ENCODE measurements around the gene DPF1.
"Not testable (repeated sequence)": the region's sequence is repeated elsewhere in the genome, so short reads cannot be mapped to it uniquely, and the experiment has no call there.

DPF1 gene

GRCh38 chr19:38228491-38229439 is 4.7 kb upstream of the DPF1 start:
- no peaks in the 10 kb centered on the region for H3K36me3 ChIP-seq
- H3K4me1 ChIP-seq, result peaks cover 0 to 26% (median 24%) of the 10 kb centered on the region in 4 donors
- TF ChIP-seq, protein P1, sequence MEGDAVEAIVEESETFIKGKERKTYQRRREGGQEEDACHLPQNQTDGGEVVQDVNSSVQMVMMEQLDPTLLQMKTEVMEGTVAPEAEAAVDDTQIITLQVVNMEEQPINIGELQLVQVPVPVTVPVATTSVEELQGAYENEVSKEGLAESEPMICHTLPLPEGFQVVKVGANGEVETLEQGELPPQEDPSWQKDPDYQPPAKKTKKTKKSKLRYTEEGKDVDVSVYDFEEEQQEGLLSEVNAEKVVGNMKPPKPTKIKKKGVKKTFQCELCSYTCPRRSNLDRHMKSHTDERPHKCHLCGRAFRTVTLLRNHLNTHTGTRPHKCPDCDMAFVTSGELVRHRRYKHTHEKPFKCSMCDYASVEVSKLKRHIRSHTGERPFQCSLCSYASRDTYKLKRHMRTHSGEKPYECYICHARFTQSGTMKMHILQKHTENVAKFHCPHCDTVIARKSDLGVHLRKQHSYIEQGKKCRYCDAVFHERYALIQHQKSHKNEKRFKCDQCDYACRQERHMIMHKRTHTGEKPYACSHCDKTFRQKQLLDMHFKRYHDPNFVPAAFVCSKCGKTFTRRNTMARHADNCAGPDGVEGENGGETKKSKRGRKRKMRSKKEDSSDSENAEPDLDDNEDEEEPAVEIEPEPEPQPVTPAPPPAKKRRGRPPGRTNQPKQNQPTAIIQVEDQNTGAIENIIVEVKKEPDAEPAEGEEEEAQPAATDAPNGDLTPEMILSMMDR (IDR thresholded peaks at IDR 0.05), result no peak
- no peak for DNase-seq
- H3K27ac ChIP-seq, result no peak overlapping the region
- H3K9me3 ChIP-seq, result no peaks in the 10 kb centered on the region
- peaks cover 6 to 71% of the 10 kb centered on the region in 2 donors for H3K27me3 ChIP-seq
- H3K4me3 ChIP-seq, result peak overlapping the region in 1 of 2 donors; percentile 16
- intact Hi-C loops (cut with DNase I; ENCODE audit: low total_unique reads), result loop anchor here (10.0 kb wide), 1 partner anchor 324 kb away; the partner anchor contains the start of genes SIPA1L3 and WDR87

DNA sequence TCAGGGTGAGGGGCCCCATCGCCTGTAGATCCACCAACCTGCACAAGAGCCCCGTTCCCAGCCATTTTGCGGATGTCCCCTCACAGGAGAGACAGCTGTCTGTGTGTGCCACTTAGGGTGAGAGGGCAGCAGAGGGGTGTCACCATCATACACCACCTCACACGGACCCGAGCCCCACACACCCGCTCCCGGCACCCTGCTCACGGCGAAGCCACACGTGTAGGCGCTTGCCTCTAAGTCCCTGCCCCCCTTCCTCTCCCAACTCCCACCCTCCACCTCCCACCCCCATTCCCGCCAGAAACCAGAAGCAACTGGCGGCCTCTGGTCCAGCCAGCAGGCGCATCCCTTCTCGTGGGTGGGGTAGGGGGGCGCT is 4.0 kb upstream of the DPF1 start:
- peaks cover 6 to 79% of the 10 kb centered on the region in 2 donors for H3K27me3 ChIP-seq
- intact Hi-C loops (cut with DNase I; ENCODE audit: low total_unique reads), result loop anchor here (10.0 kb wide), 1 partner anchor 323 kb away; the partner anchor contains the start of genes SIPA1L3 and WDR87
- H3K4me1 ChIP-seq, result peaks cover 0 to 29% (median 25%) of the 10 kb centered on the region in 4 donors
- no peaks in the 10 kb centered on the region for H3K9me3 ChIP-seq
- no peak overlapping the region for H3K4me3 ChIP-seq
- no peak for DNase-seq
- TF ChIP-seq, protein P1 (IDR thresholded peaks at IDR 0.05), result no peak
- H3K36me3 ChIP-seq, result no peaks in the 10 kb centered on the region
- no peak overlapping the region for H3K27ac ChIP-seq

GRCh38 chr19:38227287-38228004 is 3.4 kb upstream of the DPF1 start:
- H3K36me3 ChIP-seq, result no peaks in the 10 kb centered on the region
- no peak overlapping the region for H3K27ac ChIP-seq
- peaks cover 0 to 29% (median 25%) of the 10 kb centered on the region in 4 donors for H3K4me1 ChIP-seq
- intact Hi-C loops (cut with DNase I; ENCODE audit: low total_unique reads), result loop anchor here (10.0 kb wide), 1 partner anchor 323 kb away; the partner anchor contains the start of genes SIPA1L3 and WDR87
- no peak overlapping the region for H3K4me3 ChIP-seq
- H3K9me3 ChIP-seq, result no peaks in the 10 kb centered on the region
- TF ChIP-seq, protein P1 (IDR thresholded peaks at IDR 0.05), result no peak
- no peak for DNase-seq
- peaks cover 6 to 84% of the 10 kb centered on the region in 2 donors for H3K27me3 ChIP-seq

GRCh38 chr19:38224863-38225218 is 819 bp upstream of the DPF1 start:
- peaks cover 6 to 87% of the 10 kb centered on the region in 2 donors for H3K27me3 ChIP-seq
- intact Hi-C loops (cut with DNase I; ENCODE audit: low total_unique reads), result loop anchor here (10.0 kb wide), 1 partner anchor 320 kb away; the partner anchor contains the start of genes SIPA1L3 and WDR87
- H3K4me1 ChIP-seq, result peaks cover 0 to 29% (median 25%) of the 10 kb centered on the region in 4 donors
- DNase-seq, H3K27ac ChIP-seq, H3K4me3 ChIP-seq, H3K36me3 ChIP-seq, H3K9me3 ChIP-seq: not testable (repeated sequence)

DNA sequence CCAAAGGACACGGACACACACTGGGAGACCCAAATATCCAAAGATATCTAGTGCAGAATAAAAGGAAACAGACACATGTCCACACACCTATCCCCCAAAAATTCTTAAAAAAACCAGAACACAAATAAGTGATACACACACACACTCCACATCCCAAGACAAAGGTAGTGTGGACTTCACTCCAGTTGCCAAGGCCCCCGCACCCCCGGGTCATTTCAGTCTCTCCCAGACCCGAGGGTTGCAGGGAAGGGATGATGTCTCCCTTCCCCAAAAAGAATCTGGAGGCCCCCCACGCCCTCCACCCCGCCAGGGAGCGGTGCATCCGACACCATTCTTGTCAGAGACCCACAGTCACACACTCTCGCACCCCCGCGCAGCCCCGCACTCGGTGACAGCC is 407 bp downstream of the DPF1 start:
- intact Hi-C loops (cut with DNase I; ENCODE audit: low total_unique reads), result loop anchor here (10.0 kb wide), 1 partner anchor 319 kb away; the partner anchor contains the start of genes SIPA1L3 and WDR87
- Histone ChIP-seq H3K36me3 (no peaks in the 10 kb centered on the region), H3K4me1 (peaks cover 0 to 20% (median 15%) of the 10 kb centered on the region in 4 donors), H3K27me3 (peaks cover under 1 to 76% of the 10 kb centered on the region in 2 donors), H3K27ac (no peak overlapping the region), H3K4me3 (peak overlapping the region; percentile 13 to 36), H3K9me3 (no peaks in the 10 kb centered on the region)
- TF ChIP-seq, protein P1 (IDR thresholded peaks at IDR 0.05), result no peak
- no peak for DNase-seq
